ENCODE measurements around the gene EVPL. TPM values are rescaled to one million over a fixed set of nuclear protein-coding genes. Genes with fewer than 3 reads are reported as not detected.
A peak's percentile ranks its signal among the peaks of the same experiment; 100 is the strongest.

The EVPL gene
- total RNA-seq, 2 donors from 2014 or later = 4.9 to 13.0 TPM

GRCh38 chr17:76014925-76015261 is 12.2 kb downstream of the EVPL start:
- Histone ChIP-seq H3K27me3 (no peaks in the 10 kb centered on the region), H3K27ac (no peak overlapping the region), H3K36me3 (replicated peaks in 1 of 2; ENCODE audit: insufficient read depth in 1 of 2, low read depth in 2 of 2) (no peaks in the 10 kb centered on the region), H3K4me3 (no peak overlapping the region), H3K4me1 (peaks cover 8% of the 10 kb centered on the region), H3K9me3 (no peaks in the 10 kb centered on the region)
- intact Hi-C loops (cut with DNase I) = loop anchor here (10.0 kb wide), 1 partner anchor 260 kb away; no protein-coding TSS in a partner anchor
- ATAC-seq (no peak), DNase-seq (peak in 3 of 4 donors; percentile 40 to 65 (median 58))
- WGBS, 2 donors = 73 to 92% methylated on average over 2 to 25 of the region's 26 CpGs
- TF ChIP-seq CTCF (IDR thresholded peaks at IDR 0.05) (no peak), POLR2A (IDR thresholded peaks at IDR 0.05) (no peak)

GRCh38 chr17:76014100-76014924 is 12.8 kb downstream of the EVPL start:
- no peak overlapping the region for H3K4me3 ChIP-seq
- peak; percentile 78 to 87 (median 84) for DNase-seq
- TF ChIP-seq POLR2A (IDR thresholded peaks at IDR 0.05) (no peak), CTCF (IDR thresholded peaks at IDR 0.05) (peak; percentile 86 to 98 (median 92))
- peak; percentile 86 for ATAC-seq
- WGBS, 2 donors = 20% methylated on average over 1 to 19 of the region's 19 CpGs
- H3K9me3 ChIP-seq = no peaks in the 10 kb centered on the region
- no peaks in the 10 kb centered on the region for H3K36me3 ChIP-seq (replicated peaks in 1 of 2; ENCODE audit: insufficient read depth in 1 of 2, low read depth in 2 of 2)
- intact Hi-C loops (cut with DNase I) = loop anchor here (10.0 kb wide), 1 partner anchor 260 kb away; no protein-coding TSS in a partner anchor
- H3K27me3 ChIP-seq = no peaks in the 10 kb centered on the region
- H3K27ac ChIP-seq = no peak overlapping the region
- H3K4me1 ChIP-seq = peaks cover 8% of the 10 kb centered on the region

- Histone ChIP-seq H3K4me1 (peaks cover 8% of the 10 kb centered on the region), H3K27ac (no peak overlapping the region), H3K27me3 (no peaks in the 10 kb centered on the region), H3K4me3 (no peak overlapping the region), H3K9me3 (no peaks in the 10 kb centered on the region), H3K36me3 (replicated peaks in 1 of 2; ENCODE audit: insufficient read depth in 1 of 2, low read depth in 2 of 2) (no peaks in the 10 kb centered on the region)
- ATAC-seq = no peak
- 73 to 76% methylated on average over 15 of the region's 15 CpGs for WGBS, 2 donors
- no peak for DNase-seq
- intact Hi-C loops (cut with DNase I) = loop anchor here (10.0 kb wide), 1 partner anchor 261 kb away; no protein-coding TSS in a partner anchor
- no peak for TF ChIP-seq CTCF (IDR thresholded peaks at IDR 0.05)
- no peak for TF ChIP-seq POLR2A (IDR thresholded peaks at IDR 0.05)
Measured at GRCh38 chr17:76013377-76013932, 13.7 kb downstream of the EVPL start.

- intact Hi-C loops (cut with DNase I) = loop anchor here (10.0 kb wide), 1 partner anchor 263 kb away; no protein-coding TSS in a partner anchor
Measured at GRCh38 chr17:76011951-76012350, 15.2 kb downstream of the EVPL start.

More at GRCh38 chr17:76011951-76012350, 15.2 kb downstream of the EVPL start:
- ATAC-seq = no peak
- Histone ChIP-seq H3K9me3 (no peaks in the 10 kb centered on the region), H3K27ac (no peak overlapping the region), H3K4me3 (no peak overlapping the region), H3K36me3 (replicated peaks in 1 of 2; ENCODE audit: insufficient read depth in 1 of 2, low read depth in 2 of 2) (no peaks in the 10 kb centered on the region), H3K4me1 (peaks cover 8% of the 10 kb centered on the region), H3K27me3 (no peaks in the 10 kb centered on the region)
- DNase-seq = no peak
- WGBS, 2 donors = 87 to 91% methylated on average over 3 to 5 of the region's 5 CpGs
- TF ChIP-seq CTCF (IDR thresholded peaks at IDR 0.05) (no peak), POLR2A (IDR thresholded peaks at IDR 0.05) (no peak)
